ENCODE measurements around the gene RABEP2.
"Not testable (repeated sequence)": the region's sequence is repeated elsewhere in the genome, so short reads cannot be mapped to it uniquely, and the experiment has no call there.

RABEP2 gene

DNA sequence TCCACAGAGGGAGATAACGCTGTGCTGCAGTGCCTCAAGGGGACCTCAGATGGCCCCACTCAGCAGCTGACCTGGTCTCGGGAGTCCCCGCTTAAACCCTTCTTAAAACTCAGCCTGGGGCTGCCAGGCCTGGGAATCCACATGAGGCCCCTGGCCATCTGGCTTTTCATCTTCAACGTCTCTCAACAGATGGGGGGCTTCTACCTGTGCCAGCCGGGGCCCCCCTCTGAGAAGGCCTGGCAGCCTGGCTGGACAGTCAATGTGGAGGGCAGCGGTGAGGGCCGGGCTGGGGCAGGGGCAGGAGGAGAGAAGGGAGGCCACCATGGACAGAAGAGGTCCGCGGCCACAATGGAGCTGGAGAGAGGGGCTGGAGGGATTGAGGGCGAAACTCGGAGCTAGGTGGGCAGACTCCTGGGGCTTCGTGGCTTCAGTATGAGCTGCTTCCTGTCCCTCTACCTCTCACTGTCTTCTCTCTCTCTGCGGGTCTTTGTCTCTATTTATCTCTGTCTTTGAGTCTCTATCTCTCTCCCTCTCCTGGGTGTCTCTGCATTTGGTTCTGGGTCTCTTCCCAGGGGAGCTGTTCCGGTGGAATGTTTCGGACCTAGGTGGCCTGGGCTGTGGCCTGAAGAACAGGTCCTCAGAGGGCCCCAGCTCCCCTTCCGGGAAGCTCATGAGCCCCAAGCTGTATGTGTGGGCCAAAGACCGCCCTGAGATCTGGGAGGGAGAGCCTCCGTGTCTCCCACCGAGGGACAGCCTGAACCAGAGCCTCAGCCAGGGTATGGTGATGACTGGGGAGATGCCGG, 7.5 kb upstream of the RABEP2 start:
- peak; percentile 51 for DNase-seq (ENCODE audit: low read depth)
- peak overlapping the region; percentile 98 for H3K4me3 ChIP-seq (ENCODE audit: low read depth, low read length)

DNA sequence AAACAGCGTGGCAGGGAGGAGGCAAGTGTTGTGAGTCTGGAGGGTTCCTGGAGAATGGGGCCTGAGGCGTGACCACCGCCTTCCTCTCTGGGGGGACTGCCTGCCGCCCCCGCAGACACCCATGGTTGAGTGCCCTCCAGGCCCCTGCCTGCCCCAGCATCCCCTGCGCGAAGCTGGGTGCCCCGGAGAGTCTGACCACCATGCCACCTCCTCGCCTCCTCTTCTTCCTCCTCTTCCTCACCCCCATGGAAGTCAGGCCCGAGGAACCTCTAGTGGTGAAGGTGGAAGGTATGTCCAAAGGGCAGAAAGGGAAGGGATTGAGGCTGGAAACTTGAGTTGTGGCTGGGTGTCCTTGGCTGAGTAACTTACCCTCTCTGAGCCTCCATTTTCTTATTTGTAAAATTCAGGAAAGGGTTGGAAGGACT, 6.8 kb upstream of the RABEP2 start, which contains the start of gene CD19:
Gene CD19 (plus strand): TSS at position 171 of the 425 bp plus-strand sequence. CDS start 30 bp downstream, at position 201.
- peak; percentile 74 for DNase-seq (ENCODE audit: low read depth)
- TF ChIP-seq, protein P1, sequence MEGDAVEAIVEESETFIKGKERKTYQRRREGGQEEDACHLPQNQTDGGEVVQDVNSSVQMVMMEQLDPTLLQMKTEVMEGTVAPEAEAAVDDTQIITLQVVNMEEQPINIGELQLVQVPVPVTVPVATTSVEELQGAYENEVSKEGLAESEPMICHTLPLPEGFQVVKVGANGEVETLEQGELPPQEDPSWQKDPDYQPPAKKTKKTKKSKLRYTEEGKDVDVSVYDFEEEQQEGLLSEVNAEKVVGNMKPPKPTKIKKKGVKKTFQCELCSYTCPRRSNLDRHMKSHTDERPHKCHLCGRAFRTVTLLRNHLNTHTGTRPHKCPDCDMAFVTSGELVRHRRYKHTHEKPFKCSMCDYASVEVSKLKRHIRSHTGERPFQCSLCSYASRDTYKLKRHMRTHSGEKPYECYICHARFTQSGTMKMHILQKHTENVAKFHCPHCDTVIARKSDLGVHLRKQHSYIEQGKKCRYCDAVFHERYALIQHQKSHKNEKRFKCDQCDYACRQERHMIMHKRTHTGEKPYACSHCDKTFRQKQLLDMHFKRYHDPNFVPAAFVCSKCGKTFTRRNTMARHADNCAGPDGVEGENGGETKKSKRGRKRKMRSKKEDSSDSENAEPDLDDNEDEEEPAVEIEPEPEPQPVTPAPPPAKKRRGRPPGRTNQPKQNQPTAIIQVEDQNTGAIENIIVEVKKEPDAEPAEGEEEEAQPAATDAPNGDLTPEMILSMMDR (IDR thresholded peaks at IDR 0.05; ENCODE audit: insufficient read depth, low read depth, low read length, missing control alignments), result no peak
- peak within 1 kb of the TSS; percentile 98 for H3K4me3 ChIP-seq (ENCODE audit: low read depth, low read length)

More for the DNA sequence above, 7.5 kb upstream of the RABEP2 start:
- TF ChIP-seq, protein P1 (IDR thresholded peaks at IDR 0.05; ENCODE audit: insufficient read depth, low read depth, low read length, missing control alignments), result no peak

DNA sequence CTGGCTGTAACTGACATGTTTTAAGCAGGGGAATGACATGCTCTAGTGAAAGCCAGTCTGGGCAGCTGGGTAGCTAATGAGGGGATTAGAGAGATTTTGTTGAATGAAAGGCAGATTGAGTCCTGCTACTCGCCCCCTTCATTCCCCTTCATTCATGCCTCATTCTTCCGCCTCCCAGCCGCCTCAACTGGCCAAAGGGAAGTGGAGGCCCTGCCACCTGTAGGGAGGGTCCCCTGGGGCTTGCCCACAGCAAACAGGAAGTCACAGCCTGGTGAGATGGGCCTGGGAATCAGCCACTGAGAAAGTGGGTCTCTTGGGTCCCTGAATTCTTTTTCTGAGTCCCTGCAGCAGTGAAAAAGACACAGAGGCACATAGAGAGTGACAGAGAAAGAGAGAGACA, 5.6 kb upstream of the RABEP2 start:
- TF ChIP-seq, protein P1 (IDR thresholded peaks at IDR 0.05; ENCODE audit: insufficient read depth, low read depth, low read length, missing control alignments), result no peak

DNA sequence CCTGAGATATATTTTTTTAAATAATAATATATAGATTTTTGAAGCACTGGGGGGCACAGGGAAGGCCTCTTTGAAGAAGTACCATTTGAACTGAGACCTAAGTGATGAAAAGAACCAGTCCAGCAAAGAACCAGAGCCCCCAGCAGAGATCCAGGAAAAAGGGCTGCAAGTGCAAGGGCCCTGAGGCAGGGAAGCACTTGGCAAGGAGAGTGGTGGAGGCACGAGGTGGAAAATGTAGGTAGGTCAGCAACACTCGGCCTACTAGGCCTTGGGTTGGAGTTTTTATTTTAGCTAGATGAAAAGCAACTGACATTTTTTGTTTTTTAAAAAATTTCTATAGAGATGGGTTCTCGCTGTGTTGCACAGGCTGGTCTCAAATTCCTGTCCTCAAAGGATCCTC, 5.2 kb upstream of the RABEP2 start:
- TF ChIP-seq, protein P1 (IDR thresholded peaks at IDR 0.05; ENCODE audit: insufficient read depth, low read depth, low read length, missing control alignments), result no peak

More for the DNA sequence above, 5.6 kb upstream of the RABEP2 start:
- peak overlapping the region; percentile 98 for H3K4me3 ChIP-seq (ENCODE audit: low read depth, low read length)
- peak; percentile 91 for DNase-seq (ENCODE audit: low read depth)

DNA sequence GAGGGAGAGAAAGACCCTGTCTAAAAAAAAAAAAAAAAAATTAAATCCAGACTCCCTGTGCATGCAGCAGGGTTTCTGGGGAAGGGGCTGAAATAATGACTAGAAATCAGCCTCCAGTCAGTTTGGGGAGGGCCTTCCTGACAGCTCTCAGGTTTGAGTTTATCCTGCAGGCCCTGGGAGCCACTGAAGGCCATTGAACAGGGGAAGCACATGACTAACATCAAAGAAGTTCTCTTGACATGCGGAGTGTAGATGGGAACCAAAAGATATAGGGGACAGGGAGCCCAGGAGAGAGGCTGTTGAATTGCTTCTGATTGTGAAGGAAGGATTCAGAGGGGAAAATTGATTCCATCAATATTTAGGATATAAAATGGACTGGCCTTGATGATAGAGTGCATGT, 2.8 kb upstream of the RABEP2 start:
- H3K4me3 ChIP-seq (ENCODE audit: low read depth, low read length), result no peak overlapping the region
- TF ChIP-seq, protein P1 (IDR thresholded peaks at IDR 0.05; ENCODE audit: insufficient read depth, low read depth, low read length, missing control alignments), result no peak
- no peak for DNase-seq (ENCODE audit: low read depth)

More for the DNA sequence above, 5.2 kb upstream of the RABEP2 start:
- H3K4me3 ChIP-seq (ENCODE audit: low read depth, low read length), result no peak overlapping the region
- no peak for DNase-seq (ENCODE audit: low read depth)

DNA sequence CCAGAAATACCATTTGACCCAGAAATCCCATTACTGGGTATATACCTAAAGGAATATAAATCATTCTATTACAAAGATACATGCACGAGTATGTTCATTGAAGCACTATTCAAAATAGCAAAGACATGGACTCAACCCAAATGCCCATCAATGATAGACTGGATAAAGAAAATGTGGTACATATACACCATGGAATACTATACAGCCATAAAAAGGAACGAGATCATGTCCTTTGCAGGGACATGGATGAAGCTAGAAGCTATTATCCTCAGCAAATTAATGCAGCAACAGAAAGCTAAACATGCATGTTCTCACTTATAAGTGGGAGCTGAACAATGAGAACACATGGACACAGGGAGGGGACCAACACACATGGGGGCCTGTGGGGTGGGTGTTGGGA, 1.2 kb upstream of the RABEP2 start:
- peak overlapping the region; percentile 85 for H3K4me3 ChIP-seq (ENCODE audit: low read depth, low read length)
- DNase-seq (ENCODE audit: low read depth), result not testable (repeated sequence)

DNA sequence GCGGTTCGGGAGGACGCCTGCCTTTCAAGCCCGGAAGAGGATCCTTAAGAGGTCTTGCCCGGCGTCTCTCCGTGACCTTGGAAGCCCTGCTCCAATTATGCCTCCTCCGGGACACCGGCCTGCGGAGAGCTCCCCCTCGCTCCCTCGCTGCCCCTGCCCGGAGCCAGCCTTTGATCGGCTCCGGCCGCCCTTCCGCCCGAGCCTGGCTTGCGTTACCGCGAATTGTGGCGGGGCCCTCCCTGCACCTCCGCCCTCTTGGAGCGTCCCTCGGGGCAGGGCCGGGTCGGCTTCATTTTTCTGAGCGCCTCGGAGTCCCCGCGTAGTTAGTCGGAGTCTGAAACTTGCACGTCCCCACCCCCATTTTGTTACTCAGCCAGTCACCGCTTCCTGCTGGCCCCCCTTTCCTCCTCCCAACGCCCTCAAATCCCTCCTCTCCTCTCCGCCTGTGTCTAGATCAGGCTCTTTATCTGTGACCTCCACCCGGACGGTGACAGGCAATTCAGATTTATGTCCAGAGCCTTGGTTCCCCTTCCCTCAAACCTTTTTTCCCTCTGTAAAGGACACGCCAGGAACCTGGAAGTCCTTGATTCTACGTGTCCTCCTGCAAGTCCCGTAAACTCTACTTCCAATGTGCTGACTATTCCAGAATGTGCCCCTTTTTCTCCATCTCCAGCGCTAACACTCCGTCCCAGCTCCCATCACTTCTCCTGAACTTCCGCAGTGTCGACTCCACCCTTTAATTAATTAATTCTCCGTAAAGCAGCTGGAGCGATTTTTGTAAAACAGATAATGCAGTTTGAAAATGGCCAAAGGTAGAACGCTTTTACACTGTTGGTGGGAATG, 569 bp upstream of the RABEP2 start:
- DNase-seq (ENCODE audit: low read depth), result peak; percentile 95
- H3K4me3 ChIP-seq (ENCODE audit: low read depth, low read length), result peak overlapping the region; percentile 85
- TF ChIP-seq, protein P1 (IDR thresholded peaks at IDR 0.05; ENCODE audit: insufficient read depth, low read depth, low read length, missing control alignments), result no peak
